HG02943 (cell line): ENCODE data around the gene PLPP7.
"Not testable (repeated sequence)": the region's sequence is repeated elsewhere in the genome, so short reads cannot be mapped to it uniquely, and the experiment has no call there.

Experiments
- ATAC-seq: cut with Tn5 transposase; IDR thresholded peaks from one replicate; pipeline ENCODE4 v1.9.1; 2021; ENCODE audit warnings: mild to moderate bottlenecking, low read depth, moderate library complexity; ENCODE audit not compliant: unreplicated experiment

Gene PLPP7

GRCh38 chr9:131289301-131290035, at the start of gene PLPP7:
PLPP7 (plus strand) TSS chr9:131289723; CDS start chr9:131289998, 275 bp downstream.
- no peak for ATAC-seq

GRCh38 chr9:131240047-131240921, 49.2 kb upstream of the PLPP7 start:
- no peak for ATAC-seq

GRCh38 chr9:131244331-131244730, 45.2 kb upstream of the PLPP7 start:
- not testable (repeated sequence) for ATAC-seq

- no peak for ATAC-seq
Observed at GRCh38 chr9:131246618-131247017, 42.9 kb upstream of the PLPP7 start.

GRCh38 chr9:131252120-131252519, 37.4 kb upstream of the PLPP7 start:
- no peak for ATAC-seq

GRCh38 chr9:131253891-131254491, 35.5 kb upstream of the PLPP7 start:
- no peak for ATAC-seq

- no peak for ATAC-seq
Observed at GRCh38 chr9:131254626-131255025, 34.9 kb upstream of the PLPP7 start.

- ATAC-seq: no peak
Observed at GRCh38 chr9:131255676-131256197, 33.8 kb upstream of the PLPP7 start.

GRCh38 chr9:131257266-131258025, 32.1 kb upstream of the PLPP7 start:
- ATAC-seq: no peak

- no peak for ATAC-seq
Observed at GRCh38 chr9:131258186-131258585, 31.3 kb upstream of the PLPP7 start.

- no peak for ATAC-seq
Observed at GRCh38 chr9:131258698-131259431, 30.7 kb upstream of the PLPP7 start.

- no peak for ATAC-seq
Observed at GRCh38 chr9:131259432-131259898, 30.1 kb upstream of the PLPP7 start.

GRCh38 chr9:131259916-131260597, 29.5 kb upstream of the PLPP7 start:
- ATAC-seq: no peak

GRCh38 chr9:131260751-131261452, 28.6 kb upstream of the PLPP7 start:
- no peak for ATAC-seq

GRCh38 chr9:131262327-131263032, 27.0 kb upstream of the PLPP7 start:
- no peak for ATAC-seq

GRCh38 chr9:131263033-131263343, 26.5 kb upstream of the PLPP7 start:
- ATAC-seq: not testable (repeated sequence)

- no peak for ATAC-seq
Observed at GRCh38 chr9:131263701-131264100, 25.8 kb upstream of the PLPP7 start.

GRCh38 chr9:131264231-131264630, 25.3 kb upstream of the PLPP7 start:
- ATAC-seq: no peak
